Measurements from ENCODE around the gene SPATA12.
A peak's percentile ranks its signal among the peaks of the same experiment; 100 is the strongest.

SPATA12 gene

GRCh38 chr3:57052662-57053061 is 7.8 kb upstream of the SPATA12 start:
- DNase-seq (ENCODE audit: low read depth): no peak

DNA sequence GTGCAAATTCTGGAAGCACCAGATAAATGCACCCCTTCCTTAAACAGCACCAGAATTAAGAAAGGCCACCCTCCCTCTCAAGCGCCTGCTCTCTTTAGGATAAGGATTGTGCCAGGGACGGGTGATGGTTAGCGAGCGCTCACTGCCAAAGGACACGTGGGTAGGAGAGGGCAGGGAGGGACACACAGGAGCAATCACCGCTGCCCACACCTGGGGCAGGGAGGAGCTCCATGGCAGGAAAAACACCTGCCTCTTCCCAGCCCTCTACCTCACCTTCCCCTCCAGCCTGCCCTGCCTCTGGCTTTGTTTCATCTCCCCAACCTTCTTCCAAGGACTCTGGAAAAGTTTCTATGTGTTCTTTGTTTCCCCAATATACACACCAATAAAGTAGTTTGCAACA is 7.3 kb upstream of the SPATA12 start:
- DNase-seq (ENCODE audit: low read depth): no peak

DNA sequence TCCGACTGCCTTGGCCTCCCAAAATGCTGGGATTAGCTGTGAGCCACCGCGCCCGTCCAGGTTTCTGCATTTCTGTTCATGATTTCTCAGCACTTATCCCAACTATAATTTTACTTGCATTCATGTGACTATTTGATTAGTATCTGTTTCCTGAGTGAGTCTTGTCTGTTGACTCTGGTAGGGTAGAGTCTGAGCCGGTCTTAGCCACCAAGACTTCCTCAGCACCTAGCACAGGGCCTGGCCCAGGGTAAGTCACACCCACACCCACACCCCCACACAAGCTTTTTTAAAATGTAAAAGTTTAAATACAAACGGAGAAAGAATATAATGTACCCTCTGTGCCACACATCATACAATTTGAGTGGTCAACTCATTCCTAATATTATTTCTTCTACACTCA is 3.1 kb upstream of the SPATA12 start:
- no peak for DNase-seq (ENCODE audit: low read depth)

DNA sequence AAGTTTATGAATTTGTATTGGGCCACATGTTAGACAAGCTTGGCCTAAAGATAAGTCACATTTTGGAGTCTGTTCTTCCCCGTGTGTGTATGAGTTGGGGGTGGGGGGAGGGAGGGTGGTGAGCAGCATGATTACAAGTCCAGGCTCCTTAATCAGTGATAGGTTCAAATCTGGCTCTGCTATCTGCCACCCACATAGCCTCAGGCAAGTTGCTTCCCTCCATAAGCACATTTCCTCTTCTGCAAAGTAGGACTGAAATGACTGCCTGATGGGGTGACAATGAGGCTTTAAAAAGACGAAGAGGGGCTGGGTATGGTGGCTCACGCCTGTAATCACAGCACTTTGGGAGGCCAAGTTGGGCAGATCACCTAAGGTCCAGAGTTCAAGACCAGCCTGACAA is 1.1 kb upstream of the SPATA12 start:
- DNase-seq (ENCODE audit: low read depth): no peak

- DNase-seq (ENCODE audit: low read depth): no peak
Observed at GRCh38 chr3:57061556-57061955, 1.1 kb downstream of the SPATA12 start.

DNA sequence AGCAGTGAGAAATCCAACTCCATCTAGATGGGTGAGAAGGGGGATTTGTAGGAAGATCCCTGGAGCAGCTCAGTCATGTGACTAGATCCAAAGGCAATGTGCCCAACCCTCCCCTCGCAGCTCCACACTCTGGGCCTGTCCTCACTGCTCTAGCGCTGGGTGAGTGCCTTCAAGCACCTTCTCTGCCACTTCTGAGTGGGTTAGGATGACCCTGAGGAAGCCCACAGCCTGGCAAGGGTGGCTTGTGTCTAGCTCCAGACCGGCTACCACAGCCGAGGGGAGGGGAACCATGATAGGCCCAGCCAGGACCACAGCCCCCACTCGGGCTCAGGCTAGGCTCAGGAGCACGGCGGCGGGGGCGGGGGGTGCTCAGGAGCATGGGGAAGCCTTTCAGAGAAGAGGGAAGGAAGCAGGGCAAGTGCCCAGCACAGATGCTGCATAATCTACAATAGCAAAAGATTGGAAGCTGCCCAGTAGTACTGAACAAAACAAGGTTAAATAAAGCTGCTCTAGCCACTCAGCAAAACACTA is 1.7 kb downstream of the SPATA12 start:
- DNase-seq (ENCODE audit: low read depth): no peak

DNA sequence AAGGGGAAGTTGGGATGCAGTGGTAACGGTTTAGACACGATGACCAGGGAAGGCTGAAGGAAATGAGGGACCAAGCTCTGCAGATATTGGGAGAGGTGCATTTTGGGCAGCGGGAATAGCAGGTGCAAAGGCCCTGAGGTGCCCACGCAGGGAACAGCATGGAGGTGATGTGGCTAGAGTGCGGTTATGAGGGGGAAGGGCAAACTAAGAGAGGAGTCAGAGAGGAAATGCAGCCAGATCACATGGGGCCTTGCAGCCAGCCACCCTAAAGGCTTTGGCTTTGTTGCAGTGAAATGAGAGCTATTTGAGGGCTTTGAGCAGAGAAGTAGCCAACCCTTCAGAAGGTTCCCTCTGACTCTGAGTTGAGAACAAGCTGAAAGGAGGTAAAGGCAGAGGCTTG is 2.6 kb downstream of the SPATA12 start:
- no peak for DNase-seq (ENCODE audit: low read depth)

DNA sequence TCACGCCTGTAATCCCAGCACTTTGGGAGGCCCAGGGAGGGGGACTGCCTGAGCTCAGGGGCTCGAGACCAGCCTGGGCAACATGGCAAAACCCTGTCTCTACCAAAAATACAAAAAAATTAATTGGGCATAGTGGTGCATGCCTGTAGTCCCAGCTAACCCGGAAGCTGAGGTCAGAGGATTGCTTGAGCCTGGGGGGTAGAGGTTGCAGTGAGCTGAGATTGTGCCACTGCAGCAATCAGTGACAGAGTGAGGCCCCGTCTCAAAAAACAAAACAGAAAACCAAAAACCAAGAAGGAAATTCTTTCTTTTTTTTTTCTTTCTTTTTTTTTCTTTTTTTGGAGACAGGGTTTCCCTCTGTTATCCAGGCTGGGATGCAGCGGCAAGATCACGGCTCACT is 3.5 kb downstream of the SPATA12 start:
- DNase-seq (ENCODE audit: low read depth): no peak

GRCh38 chr3:57064572-57064971 is 4.1 kb downstream of the SPATA12 start:
- DNase-seq (ENCODE audit: low read depth): peak; percentile 22

- peak; percentile 85 for DNase-seq (ENCODE audit: low read depth)
Observed at GRCh38 chr3:57065588-57065987, 5.1 kb downstream of the SPATA12 start.

DNA sequence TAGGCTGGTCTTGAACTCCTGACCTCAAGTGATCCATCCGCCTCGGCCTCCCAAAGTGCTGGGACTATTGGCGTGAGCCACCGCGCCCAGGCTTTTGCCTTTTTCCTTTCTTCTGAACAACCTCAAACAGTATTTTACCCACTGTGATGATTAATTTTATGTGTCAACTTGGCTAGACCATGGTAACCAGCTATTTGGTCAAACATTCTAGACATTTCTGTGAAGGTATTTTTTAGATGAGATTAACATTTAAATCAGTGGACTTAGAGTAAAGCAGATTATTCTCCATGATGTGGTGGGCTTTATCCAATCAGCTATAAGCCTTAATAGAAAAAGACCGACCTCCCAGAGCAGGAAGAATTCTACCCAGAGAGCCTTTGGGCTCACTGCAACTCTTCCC is 6.0 kb downstream of the SPATA12 start:
- DNase-seq (ENCODE audit: low read depth): no peak

GRCh38 chr3:57068437-57069089 is 8.1 kb downstream of the SPATA12 start:
- peak; percentile 89 for DNase-seq (ENCODE audit: low read depth)

DNA sequence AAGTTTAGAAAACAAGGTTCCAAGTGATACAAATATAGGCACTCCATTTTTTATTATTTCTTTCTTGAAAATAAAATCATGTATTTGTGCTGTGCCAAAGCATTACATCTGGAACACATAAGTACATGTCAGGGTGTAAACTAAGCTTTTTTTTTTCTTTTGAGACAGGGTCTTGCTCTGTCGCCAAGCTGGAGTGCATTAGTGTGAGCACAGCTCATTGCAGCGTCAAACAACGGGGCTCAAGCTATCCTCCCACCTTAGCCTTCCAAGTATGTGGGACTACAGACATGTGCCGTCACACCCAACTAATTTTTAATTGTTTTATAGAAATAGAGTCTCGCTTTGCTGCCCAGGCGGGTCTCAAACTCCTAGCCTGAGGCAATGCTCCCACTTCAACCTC is 9.0 kb downstream of the SPATA12 start:
- no peak for DNase-seq (ENCODE audit: low read depth)

- DNase-seq (ENCODE audit: low read depth): no peak
Observed at GRCh38 chr3:57073628-57074027, 13.2 kb downstream of the SPATA12 start.

GRCh38 chr3:57074135-57074534 is 13.7 kb downstream of the SPATA12 start:
- DNase-seq (ENCODE audit: low read depth): no peak

GRCh38 chr3:57076422-57076951 is 16.0 kb downstream of the SPATA12 start:
- DNase-seq (ENCODE audit: low read depth): no peak

DNA sequence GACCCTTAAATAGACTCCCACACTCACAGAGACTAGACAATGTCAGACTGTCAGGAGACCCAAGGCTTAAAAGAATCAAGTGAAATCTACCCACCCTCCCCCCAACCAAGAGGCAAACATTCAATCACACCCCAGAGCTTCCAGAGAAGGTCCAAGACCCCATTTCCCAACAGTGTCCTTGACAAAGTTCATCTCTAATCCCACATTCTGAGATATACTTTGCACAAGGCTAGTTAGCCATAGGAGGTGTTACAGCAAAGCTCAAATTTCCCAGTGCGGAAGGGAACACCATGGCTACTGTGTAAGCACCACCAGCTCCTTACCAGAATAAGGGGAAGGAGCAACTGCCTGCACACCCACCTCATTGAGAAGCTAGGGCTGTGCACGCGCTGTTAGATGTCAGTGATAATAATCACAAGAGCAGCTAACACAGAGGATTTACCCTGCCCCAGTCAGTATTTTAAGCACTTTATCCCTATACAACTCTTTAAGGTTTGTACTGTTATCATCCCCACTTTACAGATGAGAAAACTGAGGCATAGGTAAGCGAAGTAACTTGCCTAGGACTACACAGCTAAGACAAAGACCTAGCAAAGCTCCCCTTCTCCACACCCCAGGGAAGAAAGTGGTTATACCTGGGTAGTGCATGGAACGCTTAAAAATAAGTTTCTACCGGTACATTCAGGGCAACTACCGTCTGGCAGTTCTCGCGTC is 17.3 kb downstream of the SPATA12 start:
- peak; percentile 14 for DNase-seq (ENCODE audit: low read depth)

- peak; percentile 74 for DNase-seq (ENCODE audit: low read depth)
Observed at GRCh38 chr3:57078344-57078634, 17.8 kb downstream of the SPATA12 start.

- DNase-seq (ENCODE audit: low read depth): no peak
Observed at GRCh38 chr3:57078635-57079473, 18.4 kb downstream of the SPATA12 start.

- DNase-seq (ENCODE audit: low read depth): no peak
Observed at GRCh38 chr3:57079474-57079831, 19.0 kb downstream of the SPATA12 start.

DNA sequence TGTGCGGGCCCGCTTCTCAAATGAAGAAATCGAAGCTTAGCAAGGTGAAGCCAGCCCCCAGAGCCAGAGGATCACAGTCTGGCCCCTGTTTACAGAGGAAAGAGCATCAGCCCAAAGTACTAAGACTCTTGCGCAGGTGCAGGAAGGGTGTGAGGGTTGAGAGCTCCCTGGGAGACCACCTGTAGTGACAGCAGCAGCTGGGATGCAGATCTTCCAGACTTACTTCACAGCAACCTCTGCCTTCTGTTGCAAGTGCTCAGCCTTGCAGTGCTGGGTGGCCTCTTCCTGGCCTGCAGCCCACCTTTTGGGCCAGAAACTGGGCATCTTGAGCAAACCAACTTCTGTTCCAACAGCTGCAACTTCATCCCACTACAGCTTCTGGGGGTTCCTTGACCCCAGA is 19.7 kb downstream of the SPATA12 start:
- DNase-seq (ENCODE audit: low read depth): no peak

GRCh38 chr3:57081173-57081572 is 20.7 kb downstream of the SPATA12 start:
- no peak for DNase-seq (ENCODE audit: low read depth)

DNA sequence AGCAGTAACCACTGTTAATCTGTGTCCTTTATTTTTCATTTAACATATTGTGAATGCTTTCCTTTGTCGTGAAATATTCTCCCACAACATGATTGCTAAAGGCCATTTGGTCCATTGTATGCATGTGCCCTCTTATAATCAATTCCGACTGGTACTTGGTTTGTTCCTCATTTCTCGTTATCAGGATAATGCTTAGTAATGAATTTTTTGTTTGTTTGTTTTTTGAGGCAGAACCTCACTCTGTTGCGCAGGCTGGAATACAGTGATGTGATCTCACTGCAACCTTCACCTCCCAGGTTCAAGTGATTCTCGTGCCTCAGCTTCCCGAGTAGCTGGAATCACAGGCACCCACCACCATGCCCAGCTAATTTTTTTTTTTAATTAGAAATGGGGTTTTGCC is 22.0 kb downstream of the SPATA12 start:
- no peak for DNase-seq (ENCODE audit: low read depth)
